Body of pancreas (tissue), 4 donors: ENCODE measurements around the gene ZXDB.

Source experiments
- POLR2A ChIP-seq, 3 donors: fragments of 450-650 bp; IDR thresholded peaks; one replicate each; pipeline ENCODE4 v1.6.1; 2016; ENCODE audit warnings: antibody characterized with exemption in 3 of 3, mild to moderate bottlenecking in 2 of 3
- TF ChIP-seq, protein P1 (sequence below), 7 experiments: fragments of 450-650 bp in 4 of 7; fragments of 200-600 bp in 3 of 7; sonication (generic) in 3 of 7; IDR thresholded peaks; one replicate each; pipeline ENCODE4 v1.5.1; 2016 to 2019; ENCODE audit warnings: antibody characterized with exemption in 7 of 7

DNA sequence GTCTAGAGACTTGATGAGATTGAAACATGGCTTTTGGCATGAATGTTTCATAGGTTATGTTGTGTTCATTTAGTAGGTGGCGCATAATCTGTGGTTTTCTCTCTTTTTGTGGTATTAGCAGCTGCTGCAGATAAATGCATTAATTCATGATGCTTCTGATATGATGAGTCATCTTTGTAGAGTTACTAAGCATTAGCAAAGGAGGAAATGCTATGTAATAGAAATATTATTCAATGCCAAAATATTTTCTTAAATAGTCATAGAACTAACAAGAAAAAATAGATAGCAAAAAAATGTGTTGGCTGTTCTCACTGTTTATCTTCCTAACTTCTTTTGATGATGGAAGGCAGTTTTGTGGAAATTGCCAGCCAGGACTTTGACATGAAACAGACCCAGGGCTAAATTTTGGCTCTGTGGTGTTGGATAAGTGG is 3.6 kb downstream of the ZXDB start:
- TF ChIP-seq POLR2A (IDR thresholded peaks at IDR 0.05), result no peak
- TF ChIP-seq, protein P1, sequence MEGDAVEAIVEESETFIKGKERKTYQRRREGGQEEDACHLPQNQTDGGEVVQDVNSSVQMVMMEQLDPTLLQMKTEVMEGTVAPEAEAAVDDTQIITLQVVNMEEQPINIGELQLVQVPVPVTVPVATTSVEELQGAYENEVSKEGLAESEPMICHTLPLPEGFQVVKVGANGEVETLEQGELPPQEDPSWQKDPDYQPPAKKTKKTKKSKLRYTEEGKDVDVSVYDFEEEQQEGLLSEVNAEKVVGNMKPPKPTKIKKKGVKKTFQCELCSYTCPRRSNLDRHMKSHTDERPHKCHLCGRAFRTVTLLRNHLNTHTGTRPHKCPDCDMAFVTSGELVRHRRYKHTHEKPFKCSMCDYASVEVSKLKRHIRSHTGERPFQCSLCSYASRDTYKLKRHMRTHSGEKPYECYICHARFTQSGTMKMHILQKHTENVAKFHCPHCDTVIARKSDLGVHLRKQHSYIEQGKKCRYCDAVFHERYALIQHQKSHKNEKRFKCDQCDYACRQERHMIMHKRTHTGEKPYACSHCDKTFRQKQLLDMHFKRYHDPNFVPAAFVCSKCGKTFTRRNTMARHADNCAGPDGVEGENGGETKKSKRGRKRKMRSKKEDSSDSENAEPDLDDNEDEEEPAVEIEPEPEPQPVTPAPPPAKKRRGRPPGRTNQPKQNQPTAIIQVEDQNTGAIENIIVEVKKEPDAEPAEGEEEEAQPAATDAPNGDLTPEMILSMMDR (IDR thresholded peaks at IDR 0.05), result no peak
